ENCODE measurements around the gene LCE7A.

The LCE7A gene

DNA sequence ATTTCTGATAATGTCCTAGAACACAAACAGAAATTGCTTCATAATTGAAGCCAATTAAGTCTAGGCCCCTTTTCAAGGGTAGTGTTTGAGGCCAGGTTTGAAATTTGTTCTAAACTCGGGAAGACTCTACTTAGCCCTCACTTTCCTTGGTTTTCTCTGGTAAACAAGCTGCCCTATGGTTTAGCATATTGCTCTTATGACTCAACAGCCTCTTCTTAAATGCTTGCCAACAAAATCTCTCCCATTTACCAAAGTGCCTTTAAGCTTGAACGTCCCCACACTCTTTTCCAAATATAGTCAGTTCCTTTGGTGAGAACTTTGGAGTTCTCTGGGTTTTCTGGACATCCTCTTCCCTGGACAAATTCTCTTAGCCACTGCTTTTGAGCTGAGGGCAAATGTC is 22.9 kb upstream of the LCE7A start:
- no peak for DNase-seq (ENCODE audit: low read depth)
- TF ChIP-seq, protein P1, sequence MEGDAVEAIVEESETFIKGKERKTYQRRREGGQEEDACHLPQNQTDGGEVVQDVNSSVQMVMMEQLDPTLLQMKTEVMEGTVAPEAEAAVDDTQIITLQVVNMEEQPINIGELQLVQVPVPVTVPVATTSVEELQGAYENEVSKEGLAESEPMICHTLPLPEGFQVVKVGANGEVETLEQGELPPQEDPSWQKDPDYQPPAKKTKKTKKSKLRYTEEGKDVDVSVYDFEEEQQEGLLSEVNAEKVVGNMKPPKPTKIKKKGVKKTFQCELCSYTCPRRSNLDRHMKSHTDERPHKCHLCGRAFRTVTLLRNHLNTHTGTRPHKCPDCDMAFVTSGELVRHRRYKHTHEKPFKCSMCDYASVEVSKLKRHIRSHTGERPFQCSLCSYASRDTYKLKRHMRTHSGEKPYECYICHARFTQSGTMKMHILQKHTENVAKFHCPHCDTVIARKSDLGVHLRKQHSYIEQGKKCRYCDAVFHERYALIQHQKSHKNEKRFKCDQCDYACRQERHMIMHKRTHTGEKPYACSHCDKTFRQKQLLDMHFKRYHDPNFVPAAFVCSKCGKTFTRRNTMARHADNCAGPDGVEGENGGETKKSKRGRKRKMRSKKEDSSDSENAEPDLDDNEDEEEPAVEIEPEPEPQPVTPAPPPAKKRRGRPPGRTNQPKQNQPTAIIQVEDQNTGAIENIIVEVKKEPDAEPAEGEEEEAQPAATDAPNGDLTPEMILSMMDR (IDR thresholded peaks at IDR 0.05; ENCODE audit: low read depth, low read length, missing control alignments): no peak
- no peak overlapping the region for H3K4me3 ChIP-seq (ENCODE audit: low read depth, low read length)

- no peak for DNase-seq (ENCODE audit: low read depth)
- TF ChIP-seq, protein P1 (IDR thresholded peaks at IDR 0.05; ENCODE audit: low read depth, low read length, missing control alignments): no peak
- H3K4me3 ChIP-seq (ENCODE audit: low read depth, low read length): no peak within 1 kb of the TSS
These were observed 17.2 kb upstream of the LCE7A start, which contains the start of gene LCE6A for GRCh38 chr1:152842556-152842955. Gene LCE6A, plus strand, starts transcription at chr1:152842856. Its CDS starts 665 bp downstream, at chr1:152843521.

GRCh38 chr1:152855661-152856060 is 4.1 kb upstream of the LCE7A start:
- TF ChIP-seq, protein P1 (IDR thresholded peaks at IDR 0.05; ENCODE audit: low read depth, low read length, missing control alignments): no peak
- no peak overlapping the region for H3K4me3 ChIP-seq (ENCODE audit: low read depth, low read length)
- DNase-seq (ENCODE audit: low read depth): no peak

DNA sequence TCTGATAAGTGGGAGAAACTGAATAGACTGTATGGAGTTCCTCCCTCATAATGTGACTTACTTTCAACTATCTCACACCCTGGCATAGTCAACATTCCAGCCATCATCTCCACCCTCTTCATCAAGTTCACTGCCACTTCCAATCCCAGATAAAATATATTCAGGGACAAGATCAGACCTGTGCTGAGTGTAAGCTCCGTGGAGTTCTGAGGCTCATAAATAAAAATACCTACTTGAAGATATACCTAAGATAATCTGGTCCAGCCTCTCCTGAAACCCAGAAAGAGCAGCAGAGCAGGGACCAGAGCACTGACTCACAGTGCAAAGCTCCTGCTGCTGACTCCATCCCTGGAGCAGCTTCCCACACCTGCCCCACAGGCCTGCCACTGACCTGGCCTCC is 1.7 kb upstream of the LCE7A start:
- DNase-seq (ENCODE audit: low read depth): no peak
- H3K4me3 ChIP-seq (ENCODE audit: low read depth, low read length): no peak overlapping the region
- TF ChIP-seq, protein P1 (IDR thresholded peaks at IDR 0.05; ENCODE audit: low read depth, low read length, missing control alignments): no peak

- no peak for DNase-seq (ENCODE audit: low read depth)
- no peak overlapping the region for H3K4me3 ChIP-seq (ENCODE audit: low read depth, low read length)
- TF ChIP-seq, protein P1 (IDR thresholded peaks at IDR 0.05; ENCODE audit: low read depth, low read length, missing control alignments): no peak
These were observed 333 bp downstream of the LCE7A start for GRCh38 chr1:152860129-152860528.

GRCh38 chr1:152861374-152861773 is 1.6 kb downstream of the LCE7A start:
- no peak overlapping the region for H3K4me3 ChIP-seq (ENCODE audit: low read depth, low read length)
- TF ChIP-seq, protein P1 (IDR thresholded peaks at IDR 0.05; ENCODE audit: low read depth, low read length, missing control alignments): no peak
- DNase-seq (ENCODE audit: low read depth): no peak

DNA sequence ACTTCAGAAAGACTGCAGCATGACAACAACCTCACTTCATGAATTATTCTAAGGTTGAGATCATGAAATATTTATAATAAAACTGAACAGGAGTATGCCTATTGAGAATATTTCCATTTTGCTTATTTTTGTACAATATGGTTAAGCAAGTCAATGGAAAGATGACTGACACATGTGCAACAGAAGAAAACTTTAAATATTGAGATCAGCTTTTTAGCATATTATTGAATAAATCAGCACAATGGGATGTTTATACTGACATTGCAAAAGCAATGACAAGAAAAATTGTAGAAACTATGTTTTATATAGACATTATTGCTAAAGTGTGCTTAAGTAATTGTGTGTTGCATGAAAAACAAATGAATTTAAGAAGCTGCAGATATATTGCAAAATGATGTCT is 4.6 kb downstream of the LCE7A start:
- H3K4me3 ChIP-seq (ENCODE audit: low read depth, low read length): no peak overlapping the region
- TF ChIP-seq, protein P1 (IDR thresholded peaks at IDR 0.05; ENCODE audit: low read depth, low read length, missing control alignments): no peak
- DNase-seq (ENCODE audit: low read depth): no peak
